SK-N-SH (cell line): Measurements from ENCODE around the gene AP4B1.

Source experiments
- CTCF ChIP-seq: fragments of 200-600 bp; sonication (generic); IDR thresholded peaks from 2 replicates; pipeline ENCODE4 v1.6.1; 2017; ENCODE audit warnings: antibody characterized with exemption, mild to moderate bottlenecking, moderate library complexity
- FOSL2 ChIP-seq: IDR thresholded peaks from 2 replicates; pipeline ENCODE4 v1.4.0; 2012; ENCODE audit warnings: low read depth, mild to moderate bottlenecking, moderate library complexity, borderline replicate concordance
- FOXJ3 ChIP-seq: sonication (generic); formaldehyde crosslinking; IDR thresholded peaks from 2 replicates; pipeline ENCODE4 v1.5.1; 2020; ENCODE audit warnings: mild to moderate bottlenecking, missing genetic modification reagents
- FOXM1 ChIP-seq: IDR thresholded peaks from 2 replicates; pipeline ENCODE4 v1.4.0; 2012; ENCODE audit warnings: low read depth, mild to moderate bottlenecking
- MAX ChIP-seq: IDR thresholded peaks from 2 replicates; pipeline ENCODE4 v1.4.0; 2012; ENCODE audit warnings: low read depth
- MXI1 ChIP-seq: IDR thresholded peaks from 2 replicates; pipeline ENCODE4 v1.6.1; 2012; ENCODE audit warnings: mild to moderate bottlenecking, low read depth, low read length, improper control_type of control experiment
- POLR2AphosphoS5 ChIP-seq: IDR thresholded peaks from 2 replicates; pipeline ENCODE4 v1.6.1; 2012; ENCODE audit warnings: low read depth, low read length
- RAD21 ChIP-seq: IDR thresholded peaks from 2 replicates; pipeline ENCODE4 v1.6.1; 2012; ENCODE audit warnings: mild to moderate bottlenecking, low read length
- RCOR1 ChIP-seq: fragments of 150-350 bp; IDR thresholded peaks from 2 replicates; pipeline ENCODE4 v1.6.1; 2017; ENCODE audit warnings: antibody characterized with exemption, low read length
- REST ChIP-seq: IDR thresholded peaks from 2 replicates; pipeline ENCODE4 v1.6.1; 2012; ENCODE audit warnings: mild to moderate bottlenecking, low read depth, low read length, moderate library complexity
- SIN3A ChIP-seq: IDR thresholded peaks from 2 replicates; pipeline ENCODE4 v1.6.1; 2012; ENCODE audit warnings: low read depth, mild to moderate bottlenecking, low read length, moderate library complexity, borderline replicate concordance
- TAF1 ChIP-seq: IDR thresholded peaks from 2 replicates; pipeline ENCODE4 v1.6.1; 2012; ENCODE audit warnings: low read depth, mild to moderate bottlenecking, low read length, moderate library complexity, borderline replicate concordance
- TEAD4 ChIP-seq: IDR thresholded peaks from 2 replicates; pipeline ENCODE4 v1.4.0; 2012; ENCODE audit warnings: mild to moderate bottlenecking, borderline replicate concordance; ENCODE audit not compliant: insufficient read depth

- TF ChIP-seq SIN3A (no peak), TEAD4 (no peak), FOXM1 (no peak), POLR2AphosphoS5 (no peak), CTCF (no peak), FOXJ3 (CRISPR knock-in tag) (no peak), TAF1 (no peak), REST (no peak), RCOR1 (no peak), RAD21 (no peak), MXI1 (no peak), FOSL2 (no peak), MAX (no peak)
These were observed 18.4 kb upstream of the AP4B1 start for GRCh38 chr1:113922957-113923356.
